ENCODE data around the gene LTA.
A peak's percentile ranks its signal among the peaks of the same experiment; 100 is the strongest.

- TF ChIP-seq POLR2A (IDR thresholded peaks at IDR 0.05) (peak; percentile 96), CTCF (IDR thresholded peaks at IDR 0.05) (no peak), POLR2AphosphoS5 (IDR thresholded peaks at IDR 0.05) (peak; percentile 95 to 98 (median 97))
These were observed 47.9 kb downstream of the LTA start for GRCh38 chr6:31619805-31620585.
